Stimulated activated CD8-positive, alpha-beta memory T cell treated with anti-CD3 and anti-CD28 coated beads, Interleukin-15, amount 100 ng/mL, for 48 hours (primary cell): ENCODE results near the gene ZMYM1.
"Not testable (repeated sequence)": the region's sequence is repeated elsewhere in the genome, so short reads cannot be mapped to it uniquely, and the experiment has no call there.

Source experiments
- DNase-seq, 2 donors: peaks; one replicate each; pipeline ENCODE4 v3.0.0-alpha.2; 2020; ENCODE audit warnings: low read depth in 2 of 2

The ZMYM1 gene

GRCh38 chr1:35076426-35076825 lies 2.8 kb upstream of the ZMYM1 start:
- not testable (repeated sequence) for DNase-seq

DNA sequence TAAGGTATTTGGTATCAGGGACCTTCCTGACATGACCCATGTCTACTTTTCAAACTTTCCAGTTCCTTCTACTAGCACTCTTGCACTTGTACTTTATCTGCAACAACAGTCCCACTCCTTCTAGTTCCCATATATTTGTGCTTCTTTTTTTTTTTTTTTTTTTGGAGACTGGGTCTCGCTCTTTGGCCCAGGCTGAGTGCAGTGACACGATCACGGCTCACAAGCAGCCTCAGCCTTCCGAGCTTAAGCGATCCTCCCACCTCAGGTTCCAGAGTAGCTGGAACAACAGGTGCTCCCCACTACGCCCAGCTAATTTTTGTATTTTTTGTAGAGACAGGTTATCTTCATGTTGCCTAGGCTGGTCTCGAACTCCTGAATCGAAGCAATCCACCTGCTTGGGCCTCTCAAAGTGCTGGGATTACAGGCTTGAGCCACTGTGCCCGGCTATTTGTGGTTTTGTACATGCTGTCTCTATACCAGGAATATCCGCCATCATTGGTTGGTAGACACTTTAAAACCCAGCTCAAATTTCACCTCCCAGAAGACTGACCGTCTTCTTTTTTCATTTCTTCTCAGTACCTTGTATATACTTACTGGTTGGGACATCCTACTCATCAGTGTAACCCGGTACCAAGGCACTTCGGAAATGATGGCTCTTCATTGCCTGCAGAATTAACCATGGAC lies 1.1 kb downstream of the ZMYM1 start:
- no peak for DNase-seq

GRCh38 chr1:35085421-35085820 lies 6.2 kb downstream of the ZMYM1 start:
- DNase-seq, result no peak

- no peak for DNase-seq
These were observed 18.0 kb downstream of the ZMYM1 start for GRCh38 chr1:35097224-35097623.

GRCh38 chr1:35111106-35111505 lies 31.9 kb downstream of the ZMYM1 start:
- DNase-seq, result no peak

GRCh38 chr1:35112668-35113067 lies 33.5 kb downstream of the ZMYM1 start:
- no peak for DNase-seq

DNA sequence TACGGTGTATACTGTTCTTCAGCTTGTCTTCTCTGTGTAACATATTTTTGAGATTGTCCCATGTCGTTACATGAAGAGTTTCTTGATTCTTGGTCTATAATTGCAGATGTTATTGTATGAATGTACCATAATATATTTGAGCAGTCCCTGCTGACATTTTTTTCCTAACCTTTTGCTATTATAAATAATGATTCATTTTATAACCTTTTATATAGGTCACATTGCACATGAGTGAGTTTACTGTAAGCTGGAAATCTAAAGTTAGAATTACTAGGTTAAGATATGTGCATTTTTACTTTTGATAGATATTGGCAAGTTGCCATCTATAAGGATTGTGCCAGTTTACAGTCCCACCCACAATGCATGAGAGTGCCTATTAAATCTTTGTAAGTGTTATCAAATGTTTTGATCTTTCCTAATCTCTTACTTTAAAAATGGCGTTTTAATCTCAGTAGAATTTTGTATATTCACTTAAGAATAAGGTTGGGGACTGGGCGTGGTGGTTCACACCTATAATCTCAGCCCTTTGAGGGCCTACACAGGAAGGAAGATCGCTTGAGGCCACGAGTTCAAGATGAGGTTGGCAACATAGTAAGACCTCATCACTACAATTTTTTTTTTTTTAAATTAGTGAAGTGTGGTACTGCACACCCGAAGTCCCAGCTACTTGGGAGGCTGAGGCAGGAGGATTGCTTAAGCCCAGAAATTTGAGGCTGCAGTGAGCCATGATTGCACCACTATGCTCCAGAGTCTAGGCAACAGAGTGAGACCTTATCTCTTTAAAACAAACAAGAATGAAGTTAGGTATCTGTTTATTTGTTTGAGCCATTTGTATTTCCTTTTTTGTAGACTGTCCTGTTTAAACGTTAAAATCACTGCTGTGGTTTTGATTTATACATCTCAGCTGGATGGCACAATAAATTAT lies 36.5 kb downstream of the ZMYM1 start:
- DNase-seq, result no peak

- DNase-seq, result no peak
These were observed 41.4 kb downstream of the ZMYM1 start for GRCh38 chr1:35120458-35121133.

GRCh38 chr1:35122311-35122710 lies 43.1 kb downstream of the ZMYM1 start:
- no peak for DNase-seq

- no peak for DNase-seq
These were observed 47.4 kb downstream of the ZMYM1 start for GRCh38 chr1:35126546-35126945.

DNA sequence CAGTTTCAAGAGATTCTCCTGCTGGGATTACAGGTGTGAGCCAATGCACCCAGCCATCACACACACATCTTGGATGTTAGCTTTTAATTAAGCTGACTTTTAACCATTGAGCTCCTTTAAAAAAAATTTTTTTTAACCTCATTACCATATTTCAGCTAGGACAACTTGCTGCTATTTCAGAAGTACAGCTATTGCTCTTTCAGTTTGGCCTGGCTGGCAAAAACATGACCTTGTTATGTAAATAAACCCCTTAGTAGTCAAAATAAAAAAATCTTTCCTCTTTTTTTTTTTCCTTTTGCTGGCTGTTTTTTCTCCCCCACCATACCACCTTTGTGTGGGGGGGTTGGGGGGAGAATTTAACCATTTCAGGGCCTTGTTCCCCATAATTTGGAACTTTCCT lies 49.9 kb downstream of the ZMYM1 start:
- no peak for DNase-seq

GRCh38 chr1:35136780-35137179 lies 57.6 kb downstream of the ZMYM1 start:
- DNase-seq, result no peak

DNA sequence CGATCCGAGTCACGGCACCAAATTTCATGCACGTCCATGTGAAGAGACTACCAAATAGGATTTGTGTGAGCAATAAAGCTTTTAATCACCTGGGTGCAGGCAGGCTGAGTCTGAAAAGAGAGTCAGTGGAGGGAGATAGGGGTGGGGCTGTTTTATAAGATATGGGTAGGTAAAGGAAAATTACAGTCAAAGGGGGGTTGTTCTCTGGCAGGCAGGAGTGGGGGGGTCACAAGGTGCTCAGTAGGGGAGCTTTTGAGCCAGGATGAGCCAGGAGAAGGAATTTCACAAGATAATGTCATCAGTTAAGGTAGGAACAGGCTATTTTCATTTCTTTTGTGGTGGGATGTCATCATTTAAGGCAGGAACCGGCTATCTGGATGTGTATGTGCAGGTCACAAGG lies 58.4 kb downstream of the ZMYM1 start:
- DNase-seq, result not testable (repeated sequence)

DNA sequence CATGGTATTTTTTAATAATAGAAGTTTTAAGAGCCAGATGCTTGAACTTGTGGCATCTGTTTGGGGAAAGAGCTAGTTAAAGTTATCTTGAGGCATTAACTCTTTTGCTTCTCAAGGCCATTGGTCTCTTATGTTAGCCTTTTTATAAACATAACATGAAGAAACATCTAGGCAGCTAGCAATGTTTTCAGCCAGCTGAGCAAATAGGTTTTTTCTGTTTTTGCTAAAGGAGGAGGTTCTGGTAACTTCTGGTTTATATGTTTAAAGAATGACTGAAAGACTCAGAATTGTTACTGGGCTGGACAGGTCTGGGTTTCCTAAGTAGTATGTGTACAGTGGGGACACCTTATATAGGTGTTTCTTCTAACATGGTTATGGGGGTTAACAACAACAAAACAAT lies 63.1 kb downstream of the ZMYM1 start:
- DNase-seq, result not testable (repeated sequence)

DNA sequence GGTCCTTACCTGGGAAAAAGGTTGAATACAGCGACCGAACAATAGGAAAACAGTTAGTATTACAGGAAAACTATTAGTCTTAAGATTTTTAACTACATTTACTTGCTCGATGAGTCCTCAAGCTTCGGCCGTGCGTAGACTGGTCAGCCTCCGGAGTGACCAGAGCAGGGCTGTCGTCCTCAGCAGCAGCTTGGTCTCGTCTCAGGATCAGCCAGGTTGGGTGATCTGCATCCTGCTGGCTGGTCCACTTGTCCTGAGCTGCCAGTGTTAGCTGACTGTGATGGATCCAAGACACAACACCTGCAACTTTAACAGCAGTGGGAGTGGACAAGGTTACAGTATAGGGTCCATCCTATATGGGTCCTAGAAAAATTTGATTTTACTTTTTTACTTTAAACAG lies 63.5 kb downstream of the ZMYM1 start:
- not testable (repeated sequence) for DNase-seq

DNA sequence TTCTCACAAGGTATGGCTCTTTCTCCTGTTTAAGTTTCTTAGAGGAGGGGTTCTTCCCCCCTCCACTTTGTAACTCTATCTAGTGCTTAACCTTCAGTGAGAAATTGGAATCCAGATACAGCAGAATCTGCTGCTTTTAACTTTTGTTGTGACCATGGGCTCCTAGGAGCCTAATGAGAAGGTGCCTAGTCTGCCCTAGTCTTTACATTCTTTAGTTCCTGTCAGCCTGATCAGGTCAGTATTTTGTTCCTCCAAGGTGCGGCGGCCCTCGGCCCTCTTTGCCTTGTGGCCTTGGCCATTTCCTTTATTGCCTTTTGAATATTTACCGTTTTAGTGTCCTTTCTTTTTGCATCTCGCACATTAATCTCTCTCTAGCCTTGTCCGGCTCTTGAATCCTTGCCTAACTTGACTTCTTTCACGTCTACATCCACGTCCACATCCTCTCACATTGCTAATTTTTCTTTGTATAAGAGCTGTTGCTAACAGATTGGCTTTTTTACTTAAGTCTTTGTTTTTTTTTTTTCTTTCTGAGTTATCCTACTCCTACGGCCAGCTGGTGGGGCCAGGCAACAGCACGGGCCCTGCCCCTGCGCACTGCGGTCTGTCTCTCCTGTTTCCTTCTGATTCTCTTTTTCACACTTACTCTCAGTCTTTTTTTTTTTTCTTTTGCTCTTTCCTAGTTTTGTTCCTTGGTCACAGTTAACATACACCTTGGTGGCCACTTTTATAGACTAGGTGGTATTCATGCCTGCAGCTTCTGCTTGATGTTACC lies 64.7 kb downstream of the ZMYM1 start:
- no peak for DNase-seq

DNA sequence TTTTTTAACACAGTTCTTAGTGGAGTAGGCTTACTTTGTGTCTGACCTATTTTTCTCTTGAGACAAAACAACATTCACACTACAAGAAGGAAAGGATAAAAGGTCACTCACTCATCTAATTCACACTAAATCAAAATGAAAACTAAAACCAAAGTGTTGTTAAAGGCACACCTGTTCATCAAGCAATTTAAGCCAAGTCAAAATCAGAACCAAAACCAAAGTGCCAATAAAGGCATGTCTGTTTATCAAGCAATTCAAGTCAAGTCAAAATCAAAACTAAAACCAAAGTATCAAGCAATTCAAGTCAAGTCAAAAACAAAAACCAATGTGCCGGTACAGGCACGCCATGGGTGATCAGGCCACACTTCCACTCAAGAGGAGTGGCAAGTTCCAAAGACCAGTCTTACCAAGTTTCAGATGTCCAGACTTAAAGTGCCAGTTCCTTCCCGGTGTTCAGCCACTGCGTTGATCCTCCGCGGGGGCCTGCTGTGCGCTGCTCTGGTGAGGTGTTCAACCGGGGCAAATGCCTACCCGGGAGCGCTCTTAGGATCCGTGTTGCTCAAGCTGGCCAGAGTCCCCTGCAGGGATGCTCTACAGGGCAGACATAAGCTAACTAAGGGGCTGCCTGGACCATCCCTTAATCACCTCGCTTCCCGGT lies 66.8 kb downstream of the ZMYM1 start:
- DNase-seq, result not testable (repeated sequence)

DNA sequence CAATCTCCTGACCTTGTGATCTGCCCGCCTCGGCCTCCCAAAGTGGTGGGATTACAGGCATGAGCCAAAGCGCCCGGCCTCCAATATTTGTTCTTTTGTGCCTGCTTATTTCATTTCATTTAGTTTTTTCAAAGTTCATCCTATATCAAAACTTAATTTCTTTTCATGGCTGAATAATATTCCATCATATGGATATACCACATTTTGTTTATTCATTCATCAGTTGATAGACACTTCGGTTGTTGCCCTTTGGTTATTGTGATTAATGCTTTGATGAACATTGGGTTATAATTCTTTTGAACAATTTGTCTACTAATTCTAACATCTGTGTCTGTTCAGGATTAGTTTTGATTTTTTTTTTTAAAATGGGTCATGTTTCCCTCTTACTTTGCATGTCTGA lies 72.0 kb downstream of the ZMYM1 start:
- DNase-seq, result no peak

GRCh38 chr1:35164893-35165292 lies 85.7 kb downstream of the ZMYM1 start:
- no peak for DNase-seq
